Measurements from ENCODE around the gene MC4R. TPM values are rescaled to one million over a fixed set of nuclear protein-coding genes. Genes with fewer than 3 reads are reported as not detected.

Gene MC4R
- total and polyA plus RNA-seq, 5 donors from 2014 or later, result not detected

- Mint-ChIP-seq H3K9me3 (peaks cover 0 to 12% (median 2%) of the 10 kb centered on the region in 7 donors), H3K4me1 (no peaks in the 10 kb centered on the region), H3K27ac (no peak overlapping the region), H3K36me3 (no peaks in the 10 kb centered on the region), H3K27me3 (no peaks in the 10 kb centered on the region), H3K4me3 (no peak overlapping the region)
- H3K4me1 ChIP-seq (ENCODE audit: control insufficient read depth, insufficient read depth, low read length, poor library complexity, severe bottlenecking), result no peaks in the 10 kb centered on the region
- no peak overlapping the region for H3K4me3 ChIP-seq (ENCODE audit: low read depth, low read length)
- no peak overlapping the region for H3K27ac ChIP-seq (ENCODE audit: insufficient read depth, low read length, poor library complexity, severe bottlenecking)
- H3K27me3 ChIP-seq (ENCODE audit: control insufficient read depth, insufficient read depth, low read length), result no peaks in the 10 kb centered on the region
- ATAC-seq (ENCODE audit: low read depth in 2 of 2) (no peak), DNase-seq (no peak)
- H3K36me3 ChIP-seq (ENCODE audit: control insufficient read depth, insufficient read depth, low read length), result no peaks in the 10 kb centered on the region
- no peaks in the 10 kb centered on the region for H3K9me3 ChIP-seq (ENCODE audit: control insufficient read depth in 2 of 2, low read length in 2 of 2)
Measured at GRCh38 chr18:60404486-60405085, 32.0 kb upstream of the MC4R start.

DNA sequence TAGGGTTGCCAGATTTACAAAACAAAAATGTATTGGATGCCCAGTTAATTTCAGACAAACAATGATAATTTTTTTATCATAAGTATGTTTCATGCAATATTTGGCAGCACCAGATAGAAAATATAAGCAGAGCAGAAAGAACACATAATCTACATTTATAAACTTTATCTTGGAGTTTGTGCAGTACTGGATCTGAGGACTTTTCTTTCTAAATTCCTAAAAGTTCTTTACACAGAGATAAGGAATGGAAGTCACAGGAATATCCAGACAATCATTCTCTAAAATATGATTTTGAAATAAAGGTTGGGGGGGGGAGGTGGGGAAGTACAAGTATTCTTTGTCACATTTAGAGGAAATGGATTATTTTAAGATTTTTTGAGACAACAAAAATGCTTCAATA lies 28.8 kb upstream of the MC4R start:
- Mint-ChIP-seq H3K4me3 (no peak overlapping the region), H3K27me3 (no peaks in the 10 kb centered on the region), H3K36me3 (no peaks in the 10 kb centered on the region), H3K4me1 (no peaks in the 10 kb centered on the region), H3K27ac (no peak overlapping the region), H3K9me3 (peaks cover 0 to 12% (median 2%) of the 10 kb centered on the region in 7 donors)
- Histone ChIP-seq H3K4me1 (ENCODE audit: control insufficient read depth, insufficient read depth, low read length, poor library complexity, severe bottlenecking) (no peaks in the 10 kb centered on the region), H3K36me3 (ENCODE audit: control insufficient read depth, insufficient read depth, low read length) (no peaks in the 10 kb centered on the region), H3K4me3 (ENCODE audit: low read depth, low read length) (no peak overlapping the region), H3K27ac (ENCODE audit: insufficient read depth, low read length, poor library complexity, severe bottlenecking) (no peak overlapping the region), H3K27me3 (ENCODE audit: control insufficient read depth, insufficient read depth, low read length) (no peaks in the 10 kb centered on the region), H3K9me3 (ENCODE audit: control insufficient read depth in 2 of 2, low read length in 2 of 2) (no peaks in the 10 kb centered on the region)
- ATAC-seq (ENCODE audit: low read depth in 2 of 2) (no peak), DNase-seq (no peak)

DNA sequence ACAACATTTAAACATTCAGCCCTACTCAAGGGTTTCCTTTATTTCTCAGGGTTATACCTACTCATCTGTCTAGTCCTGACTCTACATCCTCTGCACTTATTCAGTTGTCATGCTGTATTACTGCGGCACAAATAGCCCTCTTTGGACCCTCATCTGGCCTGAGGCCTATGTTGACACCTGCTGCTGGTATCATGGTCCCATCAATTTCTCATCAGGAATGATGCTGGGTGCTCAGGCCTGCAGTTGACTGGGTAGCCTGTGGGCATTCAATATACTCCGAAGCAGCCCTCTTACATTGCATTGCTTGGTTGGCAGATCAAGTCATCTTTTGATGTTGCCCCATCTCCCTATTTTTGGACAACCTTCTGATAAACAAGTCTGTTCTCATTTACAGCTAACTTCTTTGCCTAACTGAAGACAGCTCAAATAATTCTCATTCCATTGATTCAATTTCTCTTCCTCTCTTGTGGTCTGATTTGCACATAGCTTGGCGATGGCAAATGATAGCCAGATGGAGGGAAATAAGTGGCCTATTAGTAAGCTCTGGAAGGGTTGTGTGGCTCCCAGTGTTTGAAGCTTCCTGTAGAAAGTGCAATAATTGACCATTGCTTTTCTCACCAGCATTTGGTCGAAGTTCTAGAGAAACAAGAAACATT lies 19.1 kb upstream of the MC4R start:
- no peak overlapping the region for H3K27ac ChIP-seq (ENCODE audit: insufficient read depth, low read length, poor library complexity, severe bottlenecking)
- ATAC-seq (ENCODE audit: low read depth in 2 of 2) (no peak), DNase-seq (no peak)
- H3K36me3 ChIP-seq (ENCODE audit: control insufficient read depth, insufficient read depth, low read length), result no peaks in the 10 kb centered on the region
- H3K4me1 ChIP-seq (ENCODE audit: control insufficient read depth, insufficient read depth, low read length, poor library complexity, severe bottlenecking), result no peaks in the 10 kb centered on the region
- H3K27ac Mint-ChIP-seq, result no peak overlapping the region
- peaks cover 0 to 3% (median 1%) of the 10 kb centered on the region in 7 donors for H3K9me3 Mint-ChIP-seq
- no peaks in the 10 kb centered on the region for H3K4me1 Mint-ChIP-seq
- H3K9me3 ChIP-seq (ENCODE audit: control insufficient read depth in 2 of 2, low read length in 2 of 2), result no peaks in the 10 kb centered on the region
- H3K27me3 Mint-ChIP-seq, result no peaks in the 10 kb centered on the region
- H3K36me3 Mint-ChIP-seq, result no peaks in the 10 kb centered on the region
- H3K27me3 ChIP-seq (ENCODE audit: control insufficient read depth, insufficient read depth, low read length), result no peaks in the 10 kb centered on the region
- H3K4me3 Mint-ChIP-seq, result no peak overlapping the region
- no peak overlapping the region for H3K4me3 ChIP-seq (ENCODE audit: low read depth, low read length)

DNA sequence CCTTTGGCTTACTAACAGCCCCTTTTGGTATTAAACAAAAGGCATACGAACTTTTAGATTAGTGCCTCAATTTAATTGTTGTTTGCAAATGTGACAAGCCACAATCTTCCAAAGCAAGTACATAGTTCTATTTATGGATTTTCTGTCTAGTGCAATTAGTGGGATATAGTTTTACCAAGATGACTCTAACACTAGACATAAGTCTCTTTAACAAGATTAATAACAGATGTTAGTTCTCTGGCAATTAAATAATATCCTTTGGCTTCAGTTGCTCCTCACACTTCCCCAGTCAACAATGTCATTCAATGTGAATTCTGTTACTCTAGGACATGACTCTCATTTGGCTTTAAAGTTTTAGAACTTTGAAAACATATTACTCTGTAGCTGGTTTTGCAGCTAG lies 16.7 kb upstream of the MC4R start:
- Mint-ChIP-seq H3K27me3 (no peaks in the 10 kb centered on the region), H3K27ac (no peak overlapping the region), H3K4me3 (no peak overlapping the region), H3K4me1 (no peaks in the 10 kb centered on the region), H3K9me3 (peaks cover 0 to 2% (median 0%) of the 10 kb centered on the region in 7 donors), H3K36me3 (no peaks in the 10 kb centered on the region)
- Histone ChIP-seq H3K4me1 (ENCODE audit: control insufficient read depth, insufficient read depth, low read length, poor library complexity, severe bottlenecking) (no peaks in the 10 kb centered on the region), H3K27me3 (ENCODE audit: control insufficient read depth, insufficient read depth, low read length) (no peaks in the 10 kb centered on the region), H3K27ac (ENCODE audit: insufficient read depth, low read length, poor library complexity, severe bottlenecking) (no peak overlapping the region), H3K4me3 (ENCODE audit: low read depth, low read length) (no peak overlapping the region), H3K36me3 (ENCODE audit: control insufficient read depth, insufficient read depth, low read length) (no peaks in the 10 kb centered on the region), H3K9me3 (ENCODE audit: control insufficient read depth in 2 of 2, low read length in 2 of 2) (no peaks in the 10 kb centered on the region)
- ATAC-seq (ENCODE audit: low read depth in 2 of 2), result no peak
- no peak for DNase-seq

- H3K4me1 ChIP-seq (ENCODE audit: control insufficient read depth, insufficient read depth, low read length, poor library complexity, severe bottlenecking), result no peaks in the 10 kb centered on the region
- no peaks in the 10 kb centered on the region for H3K27me3 Mint-ChIP-seq
- H3K9me3 Mint-ChIP-seq, result peaks cover 0 to 2% (median 0%) of the 10 kb centered on the region in 7 donors
- no peak for DNase-seq
- H3K9me3 ChIP-seq (ENCODE audit: control insufficient read depth in 2 of 2, low read length in 2 of 2), result no peaks in the 10 kb centered on the region
- ATAC-seq (ENCODE audit: low read depth in 2 of 2), result no peak
- H3K4me1 Mint-ChIP-seq, result no peaks in the 10 kb centered on the region
- H3K4me3 Mint-ChIP-seq, result no peak overlapping the region
- H3K4me3 ChIP-seq (ENCODE audit: low read depth, low read length), result no peak overlapping the region
- no peak overlapping the region for H3K27ac ChIP-seq (ENCODE audit: insufficient read depth, low read length, poor library complexity, severe bottlenecking)
- no peak overlapping the region for H3K27ac Mint-ChIP-seq
- no peaks in the 10 kb centered on the region for H3K36me3 ChIP-seq (ENCODE audit: control insufficient read depth, insufficient read depth, low read length)
- no peaks in the 10 kb centered on the region for H3K36me3 Mint-ChIP-seq
- H3K27me3 ChIP-seq (ENCODE audit: control insufficient read depth, insufficient read depth, low read length), result no peaks in the 10 kb centered on the region
Measured at GRCh38 chr18:60385693-60386092, 13.1 kb upstream of the MC4R start.

DNA sequence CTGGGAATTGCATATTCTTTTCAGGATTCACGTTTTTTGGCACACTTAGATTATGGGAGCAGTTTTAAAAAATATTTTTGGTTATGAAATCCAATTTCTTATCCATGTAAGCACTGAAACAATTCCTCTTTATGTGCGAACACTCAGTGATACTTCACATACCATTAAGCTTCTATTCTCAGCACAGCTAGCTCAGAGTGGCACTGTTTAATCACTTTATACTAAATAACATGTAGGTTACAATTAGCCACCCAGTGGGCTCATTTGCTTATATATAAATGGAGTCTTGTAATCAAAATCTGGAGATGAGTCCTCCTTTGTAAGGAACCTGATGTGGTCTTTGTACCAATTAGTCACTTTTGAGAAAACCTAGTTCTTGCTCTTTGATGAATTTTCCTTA lies 11.3 kb upstream of the MC4R start:
- Mint-ChIP-seq H3K4me3 (no peak overlapping the region), H3K27ac (no peak overlapping the region), H3K9me3 (no peaks in the 10 kb centered on the region), H3K4me1 (no peaks in the 10 kb centered on the region), H3K27me3 (no peaks in the 10 kb centered on the region), H3K36me3 (no peaks in the 10 kb centered on the region)
- ATAC-seq (ENCODE audit: low read depth in 2 of 2) (no peak), DNase-seq (no peak)
- Histone ChIP-seq H3K4me1 (ENCODE audit: control insufficient read depth, insufficient read depth, low read length, poor library complexity, severe bottlenecking) (no peaks in the 10 kb centered on the region), H3K4me3 (ENCODE audit: low read depth, low read length) (no peak overlapping the region), H3K9me3 (ENCODE audit: control insufficient read depth in 2 of 2, low read length in 2 of 2) (no peaks in the 10 kb centered on the region), H3K36me3 (ENCODE audit: control insufficient read depth, insufficient read depth, low read length) (no peaks in the 10 kb centered on the region), H3K27me3 (ENCODE audit: control insufficient read depth, insufficient read depth, low read length) (no peaks in the 10 kb centered on the region), H3K27ac (ENCODE audit: insufficient read depth, low read length, poor library complexity, severe bottlenecking) (no peak overlapping the region)

- H3K4me3 ChIP-seq (ENCODE audit: low read depth, low read length), result no peak overlapping the region
Measured at GRCh38 chr18:60377778-60378469, 5.3 kb upstream of the MC4R start.

More at GRCh38 chr18:60377778-60378469, 5.3 kb upstream of the MC4R start:
- H3K4me1 ChIP-seq (ENCODE audit: control insufficient read depth, insufficient read depth, low read length, poor library complexity, severe bottlenecking), result no peaks in the 10 kb centered on the region
- no peaks in the 10 kb centered on the region for H3K27me3 ChIP-seq (ENCODE audit: control insufficient read depth, insufficient read depth, low read length)
- H3K27ac ChIP-seq (ENCODE audit: insufficient read depth, low read length, poor library complexity, severe bottlenecking), result no peak overlapping the region
- Mint-ChIP-seq H3K27me3 (no peaks in the 10 kb centered on the region), H3K4me3 (no peak overlapping the region), H3K9me3 (peaks cover 0 to 2% (median 0%) of the 10 kb centered on the region in 7 donors), H3K4me1 (no peaks in the 10 kb centered on the region), H3K27ac (no peak overlapping the region), H3K36me3 (no peaks in the 10 kb centered on the region)
- no peaks in the 10 kb centered on the region for H3K9me3 ChIP-seq (ENCODE audit: control insufficient read depth in 2 of 2, low read length in 2 of 2)
- DNase-seq, result no peak
- no peaks in the 10 kb centered on the region for H3K36me3 ChIP-seq (ENCODE audit: control insufficient read depth, insufficient read depth, low read length)
- no peak for ATAC-seq (ENCODE audit: low read depth in 2 of 2)

All from CD4-positive, CD25-positive, alpha-beta regulatory T cell (primary cell).